Measurements from ENCODE around the gene ZNF655. TPM values are rescaled to one million over a fixed set of nuclear protein-coding genes. Genes with fewer than 3 reads are reported as not detected.

Gene ZNF655
- total RNA-seq (2014; rRNA removed; shearing (Covaris generic)) (54.6 and 70.0 TPM in 2 replicates), polyA plus RNA-seq (2016; fragmentation: Nextera tagmentation; extraction: Ambion mirVana) (36.5 and 37.2 TPM in 2 replicates)

- in situ Hi-C loops (cut with MboI): no loop called here
- peaks cover 25% of the 10 kb centered on the region for H3K36me3 ChIP-seq (ENCODE audit: low read depth)
- peak within 1 kb of the TSS; percentile 84 for H3K4me2 ChIP-seq (ENCODE audit: unreplicated experiment)
- WGBS, 2 experiments (ENCODE audit: low coverage in 1 of 2, low lambda C conversion rate in 2 of 2, missing lambda C conversion rate in 2 of 2): 1 to 2% methylated on average over 66 to 73 of the region's 73 CpGs
- peak within 1 kb of the TSS; percentile 93 for H2AFZ ChIP-seq
- H3K4me1 ChIP-seq (ENCODE audit: insufficient read depth): peaks cover 41% of the 10 kb centered on the region
- H3K79me2 ChIP-seq (ENCODE audit: insufficient read depth): peaks cover 74% of the 10 kb centered on the region
- peak; percentile 88 for DNase-seq
- peak within 1 kb of the TSS; percentile 96 for H3K4me3 ChIP-seq
- no peaks in the 10 kb centered on the region for H3K27me3 ChIP-seq (replicated peaks; ENCODE audit: insufficient read depth)
- H3K9me3 ChIP-seq (ENCODE audit: low read depth): no peaks in the 10 kb centered on the region
- no peaks in the 10 kb centered on the region for H3K9me2 ChIP-seq (ENCODE audit: insufficient read depth)
- peak within 1 kb of the TSS; percentile 96 for H3K27ac ChIP-seq
- TF ChIP-seq EZH2phosphoT487 (IDR thresholded peaks at IDR 0.05; ENCODE audit: insufficient read depth, low read depth) (no peak), EZH2 (IDR thresholded peaks at IDR 0.05; ENCODE audit: insufficient read depth, poor library complexity, severe bottlenecking) (no peak)
- H3F3A ChIP-seq (ENCODE audit: insufficient read depth): peaks cover 43% of the 10 kb centered on the region
- no peaks in the 10 kb centered on the region for H4K20me1 ChIP-seq (ENCODE audit: insufficient read depth)
- H3K9ac ChIP-seq: peak within 1 kb of the TSS; percentile 98
These were observed at the start of gene ZNF655 for GRCh38 chr7:99558306-99559174. Gene ZNF655 (plus strand): TSS chr7:99558642. CDS start chr7:99560560, 1,918 bp downstream.

- peak overlapping the region; percentile 29 for H3K27ac ChIP-seq
- no peak overlapping the region for H3K4me3 ChIP-seq
- H3K36me3 ChIP-seq (ENCODE audit: low read depth): peaks cover 12% of the 10 kb centered on the region; the same call in 1 of the 2 replicates
- in situ Hi-C loops (cut with MboI): no loop called here
- H3K9me2 ChIP-seq (ENCODE audit: insufficient read depth): no peaks in the 10 kb centered on the region
- H4K20me1 ChIP-seq (ENCODE audit: insufficient read depth): no peaks in the 10 kb centered on the region
- 50 to 56% methylated on average over 1 of the region's 1 CpG for WGBS, 2 experiments (ENCODE audit: low coverage in 1 of 2, low lambda C conversion rate in 2 of 2, missing lambda C conversion rate in 2 of 2)
- TF ChIP-seq EZH2 (IDR thresholded peaks at IDR 0.05; ENCODE audit: insufficient read depth, poor library complexity, severe bottlenecking): no peak
- TF ChIP-seq EZH2phosphoT487 (IDR thresholded peaks at IDR 0.05; ENCODE audit: insufficient read depth, low read depth): no peak
- peaks cover 11% of the 10 kb centered on the region for H3K4me1 ChIP-seq (ENCODE audit: insufficient read depth)
- H3K9ac ChIP-seq: no peak overlapping the region
- no peaks in the 10 kb centered on the region for H3K9me3 ChIP-seq (ENCODE audit: low read depth)
- no peaks in the 10 kb centered on the region for H3K27me3 ChIP-seq (replicated peaks; ENCODE audit: insufficient read depth)
- peaks cover 61% of the 10 kb centered on the region for H3K79me2 ChIP-seq (ENCODE audit: insufficient read depth)
- peak; percentile 45 for DNase-seq
- H2AFZ ChIP-seq: no peak overlapping the region
- H3F3A ChIP-seq (ENCODE audit: insufficient read depth): peaks cover 16% of the 10 kb centered on the region
- peak overlapping the region; percentile 35 for H3K4me2 ChIP-seq (ENCODE audit: unreplicated experiment)
These were observed 44.4 kb upstream of the ZNF655 start for GRCh38 chr7:99514050-99514449.

GRCh38 chr7:99521399-99521798, 37.0 kb upstream of the ZNF655 start:
- Histone ChIP-seq H2AFZ (no peak overlapping the region), H3K9ac (no peak overlapping the region), H3K36me3 (ENCODE audit: low read depth) (peaks cover 23% of the 10 kb centered on the region; the same call in 1 of the 2 replicates), H3K27me3 (replicated peaks; ENCODE audit: insufficient read depth) (no peaks in the 10 kb centered on the region), H4K20me1 (ENCODE audit: insufficient read depth) (no peaks in the 10 kb centered on the region), H3K4me2 (ENCODE audit: unreplicated experiment) (no peak overlapping the region), H3K79me2 (ENCODE audit: insufficient read depth) (peaks cover 7% of the 10 kb centered on the region; the same call in 1 of the 2 replicates), H3K4me3 (no peak overlapping the region), H3K4me1 (ENCODE audit: insufficient read depth) (no peaks in the 10 kb centered on the region), H3K9me3 (ENCODE audit: low read depth) (no peaks in the 10 kb centered on the region), H3K27ac (no peak overlapping the region), H3K9me2 (ENCODE audit: insufficient read depth) (no peaks in the 10 kb centered on the region), H3F3A (ENCODE audit: insufficient read depth) (no peaks in the 10 kb centered on the region)
- in situ Hi-C loops (cut with MboI): no loop called here
- WGBS, 2 experiments (ENCODE audit: low coverage in 1 of 2, low lambda C conversion rate in 2 of 2, missing lambda C conversion rate in 2 of 2): 94 to 96% methylated on average over 3 of the region's 3 CpGs
- TF ChIP-seq EZH2phosphoT487 (IDR thresholded peaks at IDR 0.05; ENCODE audit: insufficient read depth, low read depth) (no peak), EZH2 (IDR thresholded peaks at IDR 0.05; ENCODE audit: insufficient read depth, poor library complexity, severe bottlenecking) (no peak)
- no peak for DNase-seq

GRCh38 chr7:99525713-99526440, 32.6 kb upstream of the ZNF655 start:
- Histone ChIP-seq H3F3A (ENCODE audit: insufficient read depth) (no peaks in the 10 kb centered on the region), H3K9ac (no peak overlapping the region), H3K27ac (no peak overlapping the region), H3K9me3 (ENCODE audit: low read depth) (peaks cover 4% of the 10 kb centered on the region), H3K36me3 (ENCODE audit: low read depth) (peaks cover 49% of the 10 kb centered on the region), H3K79me2 (ENCODE audit: insufficient read depth) (peaks cover 11% of the 10 kb centered on the region), H4K20me1 (ENCODE audit: insufficient read depth) (no peaks in the 10 kb centered on the region), H3K4me1 (ENCODE audit: insufficient read depth) (no peaks in the 10 kb centered on the region), H3K27me3 (replicated peaks; ENCODE audit: insufficient read depth) (no peaks in the 10 kb centered on the region), H3K4me2 (ENCODE audit: unreplicated experiment) (no peak overlapping the region), H3K9me2 (ENCODE audit: insufficient read depth) (no peaks in the 10 kb centered on the region), H2AFZ (no peak overlapping the region), H3K4me3 (no peak overlapping the region)
- WGBS, 2 experiments (ENCODE audit: low coverage in 1 of 2, low lambda C conversion rate in 2 of 2, missing lambda C conversion rate in 2 of 2): 94 to 95% methylated on average over 21 of the region's 21 CpGs
- peak; percentile 32 for DNase-seq
- TF ChIP-seq EZH2phosphoT487 (IDR thresholded peaks at IDR 0.05; ENCODE audit: insufficient read depth, low read depth) (no peak), EZH2 (IDR thresholded peaks at IDR 0.05; ENCODE audit: insufficient read depth, poor library complexity, severe bottlenecking) (no peak)
- in situ Hi-C loops (cut with MboI): no loop called here

Data from GM23248 (cell line).